GM19240 (cell line): ENCODE data around the gene ANKRD65.
"Not testable (repeated sequence)": the region's sequence is repeated elsewhere in the genome, so short reads cannot be mapped to it uniquely, and the experiment has no call there.

Source experiments
- DNase-seq: peaks from one replicate; pipeline ENCODE4 v3.0.0; 2011; ENCODE audit warnings: low spot score; ENCODE audit not compliant: insufficient read length

ANKRD65 gene

GRCh38 chr1:1371746-1372711 is 49.0 kb downstream of the ANKRD65 start:
- peak; percentile 69 for DNase-seq

- no peak for DNase-seq
Observed at GRCh38 chr1:1371364-1371745, 49.7 kb downstream of the ANKRD65 start.

- no peak for DNase-seq
Observed at GRCh38 chr1:1370771-1371300, 50.2 kb downstream of the ANKRD65 start.

- DNase-seq: not testable (repeated sequence)
Observed at GRCh38 chr1:1370094-1370493, 51.0 kb downstream of the ANKRD65 start.
